Gastrocnemius medialis (tissue), 4 donors: ENCODE data around the gene SNAP25.

Experiments used
- CTCF ChIP-seq, 5 experiments: fragments of 450-650 bp in 3 of 5; fragments of 200-600 bp in 2 of 5; sonication (generic) in 2 of 5; IDR thresholded peaks in 4 of 5; conservative IDR thresholded peaks in 1 of 5; 1 replicate in 4 of 5; 2 replicates in 1 of 5; pipeline ENCODE4 v1.5.1; 2016 to 2019; ENCODE audit warnings: antibody characterized with exemption in 5 of 5, mild to moderate bottlenecking in 3 of 5, moderate library complexity in 3 of 5
- POLR2A ChIP-seq, 2 donors: fragments of 450-650 bp; IDR thresholded peaks; one replicate each; pipeline ENCODE4 v1.6.1; 2017; ENCODE audit warnings: antibody characterized with exemption in 2 of 2, mild to moderate bottlenecking in 2 of 2, moderate library complexity in 2 of 2

GRCh38 chr20:10171864-10172751 is 46.5 kb upstream of the SNAP25 start:
- TF ChIP-seq CTCF (IDR thresholded peaks at IDR 0.05 in 4 of 5, conservative IDR thresholded peaks at IDR 0.05 in 1 of 5) (no peak), POLR2A (IDR thresholded peaks at IDR 0.05) (no peak)
